ENCODE results near the gene TRIO.

Gene TRIO

DNA sequence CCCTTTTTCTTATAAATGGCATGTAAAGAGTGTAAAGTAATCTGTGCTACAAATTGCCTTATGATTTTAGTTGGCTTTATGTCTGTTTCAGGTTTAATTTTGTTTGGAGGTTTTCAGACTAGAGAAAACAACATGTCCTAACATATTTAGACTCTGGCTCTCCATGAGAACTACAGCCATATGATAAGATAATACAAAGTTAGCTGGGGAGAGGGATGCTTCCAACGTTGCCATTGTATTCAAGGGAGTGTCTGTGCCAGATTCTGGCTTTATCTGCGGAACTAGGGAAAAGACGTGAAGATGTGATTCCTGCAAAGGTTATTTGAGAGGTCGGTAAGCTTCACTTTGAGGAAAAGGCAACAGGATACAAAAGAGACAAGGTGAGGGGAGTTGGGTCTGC, 298.5 kb downstream of the TRIO start:
- Histone ChIP-seq H3K36me3 (ENCODE audit: control insufficient read depth, insufficient read depth, low read length) (no peaks in the 10 kb centered on the region), H2AK5ac (ENCODE audit: low read length) (no peak overlapping the region), H3K27me3 (ENCODE audit: insufficient read depth, low read length, poor library complexity) (no peaks in the 10 kb centered on the region), H3K79me1 (ENCODE audit: low read length) (peaks cover 4% of the 10 kb centered on the region), H3K18ac (ENCODE audit: low read length) (no peak overlapping the region), H3K56ac (ENCODE audit: low read length) (no peak overlapping the region), H2BK5ac (ENCODE audit: low read length) (no peak overlapping the region), H3K27ac (ENCODE audit: low read depth, low read length) (no peak overlapping the region), H3K4me3 (ENCODE audit: low read length) (no peak overlapping the region), H2BK15ac (replicated peaks; ENCODE audit: low read depth) (no peak overlapping the region), H4K5ac (ENCODE audit: low read length) (no peak overlapping the region), H3K9ac (ENCODE audit: low read length) (no peak overlapping the region), H4K8ac (ENCODE audit: low read depth, low read length) (no peak overlapping the region), H3K23ac (ENCODE audit: low read length) (no peak overlapping the region), H3K4me2 (ENCODE audit: low read length) (no peak overlapping the region), H3K79me2 (ENCODE audit: control insufficient read depth, insufficient read depth, low read length) (no peaks in the 10 kb centered on the region), H3K4ac (ENCODE audit: low read depth, low read length) (no peak overlapping the region), H3K4me1 (ENCODE audit: control insufficient read depth, low read depth, low read length) (peaks cover 2% of the 10 kb centered on the region), H2BK120ac (ENCODE audit: low read depth, low read length) (no peak overlapping the region)
- no peak for DNase-seq
- WGBS (ENCODE audit: extremely low coverage, insufficient coverage, low lambda C conversion rate), result no CpG with 5 or more reads among the region's 4 CpGs

DNA sequence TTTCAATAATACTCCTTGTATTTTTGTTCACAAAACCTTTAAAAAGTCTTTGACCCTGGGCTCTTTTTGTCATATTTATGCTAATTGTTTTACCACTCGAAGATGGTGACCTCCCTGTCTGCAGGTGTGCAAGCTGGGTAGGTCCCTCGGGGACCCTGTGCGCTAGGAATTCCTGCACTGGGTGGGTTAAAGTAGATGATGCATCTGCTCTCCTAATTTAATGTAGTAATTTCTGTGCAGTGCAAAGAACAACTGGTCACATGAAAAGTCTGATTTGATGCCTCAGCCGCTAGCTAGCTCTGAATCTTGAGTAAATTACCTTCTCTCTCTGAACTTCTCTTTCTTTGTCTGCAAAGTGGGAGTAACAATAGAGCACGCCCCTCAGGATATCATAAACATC, 299.4 kb downstream of the TRIO start:
- H3K4ac ChIP-seq (ENCODE audit: low read depth, low read length), result no peak overlapping the region
- no peak overlapping the region for H2BK120ac ChIP-seq (ENCODE audit: low read depth, low read length)
- DNase-seq, result no peak
- H2AK5ac ChIP-seq (ENCODE audit: low read length), result no peak overlapping the region
- no peak overlapping the region for H2BK5ac ChIP-seq (ENCODE audit: low read length)
- H3K79me2 ChIP-seq (ENCODE audit: control insufficient read depth, insufficient read depth, low read length), result no peaks in the 10 kb centered on the region
- no peaks in the 10 kb centered on the region for H3K36me3 ChIP-seq (ENCODE audit: control insufficient read depth, insufficient read depth, low read length)
- no peak overlapping the region for H3K4me2 ChIP-seq (ENCODE audit: low read length)
- peaks cover 2% of the 10 kb centered on the region for H3K79me1 ChIP-seq (ENCODE audit: low read length)
- H4K8ac ChIP-seq (ENCODE audit: low read depth, low read length), result no peak overlapping the region
- H3K27me3 ChIP-seq (ENCODE audit: insufficient read depth, low read length, poor library complexity), result no peaks in the 10 kb centered on the region
- no CpG with 5 or more reads among the region's 5 CpGs for WGBS (ENCODE audit: extremely low coverage, insufficient coverage, low lambda C conversion rate)
- H3K23ac ChIP-seq (ENCODE audit: low read length), result no peak overlapping the region
- H3K18ac ChIP-seq (ENCODE audit: low read length), result no peak overlapping the region
- no peak overlapping the region for H3K27ac ChIP-seq (ENCODE audit: low read depth, low read length)
- no peak overlapping the region for H4K5ac ChIP-seq (ENCODE audit: low read length)
- H3K4me1 ChIP-seq (ENCODE audit: control insufficient read depth, low read depth, low read length), result peaks cover 2% of the 10 kb centered on the region
- H3K56ac ChIP-seq (ENCODE audit: low read length), result no peak overlapping the region
- no peak overlapping the region for H3K4me3 ChIP-seq (ENCODE audit: low read length)
- H3K9ac ChIP-seq (ENCODE audit: low read length), result no peak overlapping the region
- no peak overlapping the region for H2BK15ac ChIP-seq (replicated peaks; ENCODE audit: low read depth)

DNA sequence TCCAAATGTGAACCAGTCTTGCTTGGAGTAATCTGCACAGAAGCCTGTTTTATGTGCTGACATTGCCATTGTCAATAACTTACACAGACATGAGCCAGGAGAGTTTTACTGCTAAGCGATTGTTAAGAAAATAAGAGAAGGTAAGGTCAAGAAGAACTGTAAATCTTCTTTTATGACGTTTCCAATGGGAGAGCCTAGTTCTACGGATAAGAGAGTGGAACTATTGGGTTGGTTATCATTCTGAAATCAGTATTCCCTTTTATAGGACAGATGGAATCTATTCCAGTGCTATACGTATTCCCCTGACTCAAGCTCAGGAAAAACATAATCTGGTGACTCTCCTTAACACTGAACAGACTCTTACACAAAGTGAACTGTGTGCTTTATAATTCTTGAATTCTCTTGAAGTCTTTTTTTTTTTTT, 300.5 kb downstream of the TRIO start:
- no peak overlapping the region for H3K9ac ChIP-seq (ENCODE audit: low read length)
- no peak overlapping the region for H3K4ac ChIP-seq (ENCODE audit: low read depth, low read length)
- H3K79me2 ChIP-seq (ENCODE audit: control insufficient read depth, insufficient read depth, low read length), result no peaks in the 10 kb centered on the region
- no peaks in the 10 kb centered on the region for H3K27me3 ChIP-seq (ENCODE audit: insufficient read depth, low read length, poor library complexity)
- no peak overlapping the region for H3K56ac ChIP-seq (ENCODE audit: low read length)
- no peak overlapping the region for H3K4me2 ChIP-seq (ENCODE audit: low read length)
- H4K8ac ChIP-seq (ENCODE audit: low read depth, low read length), result no peak overlapping the region
- H2AK5ac ChIP-seq (ENCODE audit: low read length), result no peak overlapping the region
- peaks cover 2% of the 10 kb centered on the region for H3K79me1 ChIP-seq (ENCODE audit: low read length)
- no peak overlapping the region for H4K5ac ChIP-seq (ENCODE audit: low read length)
- DNase-seq, result no peak
- no peak overlapping the region for H2BK5ac ChIP-seq (ENCODE audit: low read length)
- H3K36me3 ChIP-seq (ENCODE audit: control insufficient read depth, insufficient read depth, low read length), result no peaks in the 10 kb centered on the region
- no peak overlapping the region for H3K4me3 ChIP-seq (ENCODE audit: low read length)
- H2BK15ac ChIP-seq (replicated peaks; ENCODE audit: low read depth), result no peak overlapping the region
- no CpG with 5 or more reads among the region's 4 CpGs for WGBS (ENCODE audit: extremely low coverage, insufficient coverage, low lambda C conversion rate)
- H3K27ac ChIP-seq (ENCODE audit: low read depth, low read length), result no peak overlapping the region
- H3K4me1 ChIP-seq (ENCODE audit: control insufficient read depth, low read depth, low read length), result peaks cover 2% of the 10 kb centered on the region
- H2BK120ac ChIP-seq (ENCODE audit: low read depth, low read length), result no peak overlapping the region
- no peak overlapping the region for H3K18ac ChIP-seq (ENCODE audit: low read length)
- H3K23ac ChIP-seq (ENCODE audit: low read length), result no peak overlapping the region

DNA sequence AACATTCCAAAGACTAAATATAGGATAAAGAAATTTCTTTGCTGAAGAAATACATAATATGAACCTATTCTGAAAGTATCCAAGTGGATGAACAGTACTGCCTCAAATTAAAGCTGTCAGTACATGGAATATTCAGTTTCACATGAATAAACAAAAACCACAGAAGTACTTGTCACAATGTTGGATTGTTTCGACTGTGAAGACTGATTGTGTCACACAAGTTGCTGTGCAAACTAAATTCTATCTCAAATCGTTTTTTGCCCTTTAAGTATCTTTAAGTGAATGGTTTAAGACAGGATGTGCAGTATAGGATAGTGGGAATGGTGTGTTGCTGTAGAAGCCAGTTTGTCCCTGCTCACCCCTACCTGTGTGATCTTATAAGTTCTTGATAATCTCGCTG, 301.0 kb downstream of the TRIO start:
- Histone ChIP-seq H3K56ac (ENCODE audit: low read length) (no peak overlapping the region), H3K4me2 (ENCODE audit: low read length) (no peak overlapping the region), H3K18ac (ENCODE audit: low read length) (no peak overlapping the region), H2BK5ac (ENCODE audit: low read length) (no peak overlapping the region), H3K4me1 (ENCODE audit: control insufficient read depth, low read depth, low read length) (peaks cover 2% of the 10 kb centered on the region), H3K27ac (ENCODE audit: low read depth, low read length) (peak overlapping the region; percentile 36), H2BK15ac (replicated peaks; ENCODE audit: low read depth) (no peak overlapping the region), H3K79me1 (ENCODE audit: low read length) (peaks cover 2% of the 10 kb centered on the region), H3K4ac (ENCODE audit: low read depth, low read length) (no peak overlapping the region), H4K8ac (ENCODE audit: low read depth, low read length) (no peak overlapping the region), H3K9ac (ENCODE audit: low read length) (no peak overlapping the region), H4K5ac (ENCODE audit: low read length) (no peak overlapping the region), H2AK5ac (ENCODE audit: low read length) (no peak overlapping the region), H3K79me2 (ENCODE audit: control insufficient read depth, insufficient read depth, low read length) (no peaks in the 10 kb centered on the region), H3K23ac (ENCODE audit: low read length) (no peak overlapping the region), H3K27me3 (ENCODE audit: insufficient read depth, low read length, poor library complexity) (no peaks in the 10 kb centered on the region), H3K36me3 (ENCODE audit: control insufficient read depth, insufficient read depth, low read length) (no peaks in the 10 kb centered on the region), H2BK120ac (ENCODE audit: low read depth, low read length) (no peak overlapping the region), H3K4me3 (ENCODE audit: low read length) (no peak overlapping the region)
- no peak for DNase-seq
- no CpG with 5 or more reads among the region's 3 CpGs for WGBS (ENCODE audit: extremely low coverage, insufficient coverage, low lambda C conversion rate)

DNA sequence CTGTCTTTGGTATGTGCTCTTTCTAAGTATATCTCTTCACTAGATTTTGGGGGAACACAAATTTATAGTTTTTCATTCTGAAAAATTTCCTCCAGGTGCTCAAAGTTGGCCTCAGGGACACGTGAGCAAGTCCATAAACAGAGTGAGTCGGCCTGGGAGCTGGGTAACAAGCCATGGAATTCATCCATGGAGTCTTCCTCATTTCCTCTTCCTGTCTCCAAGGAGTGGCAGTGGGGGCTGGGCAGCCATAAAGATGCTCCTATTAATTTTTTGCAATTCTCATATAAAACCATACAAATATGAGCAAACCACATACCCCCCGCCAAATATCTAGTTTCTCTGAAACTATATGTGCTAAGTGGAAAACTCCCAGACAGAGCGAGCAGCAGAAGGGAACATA, 301.9 kb downstream of the TRIO start:
- Histone ChIP-seq H3K18ac (ENCODE audit: low read length) (no peak overlapping the region), H3K23ac (ENCODE audit: low read length) (no peak overlapping the region), H3K4me3 (ENCODE audit: low read length) (no peak overlapping the region), H3K4me2 (ENCODE audit: low read length) (no peak overlapping the region), H2BK15ac (replicated peaks; ENCODE audit: low read depth) (no peak overlapping the region), H4K5ac (ENCODE audit: low read length) (no peak overlapping the region), H3K9ac (ENCODE audit: low read length) (no peak overlapping the region), H3K4ac (ENCODE audit: low read depth, low read length) (no peak overlapping the region), H4K8ac (ENCODE audit: low read depth, low read length) (no peak overlapping the region), H3K27ac (ENCODE audit: low read depth, low read length) (no peak overlapping the region), H3K27me3 (ENCODE audit: insufficient read depth, low read length, poor library complexity) (no peaks in the 10 kb centered on the region), H3K4me1 (ENCODE audit: control insufficient read depth, low read depth, low read length) (peaks cover 2% of the 10 kb centered on the region), H3K79me2 (ENCODE audit: control insufficient read depth, insufficient read depth, low read length) (no peaks in the 10 kb centered on the region), H2AK5ac (ENCODE audit: low read length) (no peak overlapping the region), H3K79me1 (ENCODE audit: low read length) (peaks cover 2% of the 10 kb centered on the region), H2BK120ac (ENCODE audit: low read depth, low read length) (no peak overlapping the region), H2BK5ac (ENCODE audit: low read length) (no peak overlapping the region), H3K56ac (ENCODE audit: low read length) (no peak overlapping the region), H3K36me3 (ENCODE audit: control insufficient read depth, insufficient read depth, low read length) (no peaks in the 10 kb centered on the region)
- DNase-seq, result peak; percentile 42
- no CpG with 5 or more reads among the region's 4 CpGs for WGBS (ENCODE audit: extremely low coverage, insufficient coverage, low lambda C conversion rate)

- Histone ChIP-seq H3K4me2 (ENCODE audit: low read length) (no peak overlapping the region), H3K4ac (ENCODE audit: low read depth, low read length) (no peak overlapping the region), H3K36me3 (ENCODE audit: control insufficient read depth, insufficient read depth, low read length) (no peaks in the 10 kb centered on the region), H3K4me3 (ENCODE audit: low read length) (no peak overlapping the region), H4K5ac (ENCODE audit: low read length) (no peak overlapping the region), H3K79me2 (ENCODE audit: control insufficient read depth, insufficient read depth, low read length) (no peaks in the 10 kb centered on the region), H3K9ac (ENCODE audit: low read length) (peak overlapping the region; percentile 40), H3K4me1 (ENCODE audit: control insufficient read depth, low read depth, low read length) (peaks cover 2% of the 10 kb centered on the region), H3K27me3 (ENCODE audit: insufficient read depth, low read length, poor library complexity) (no peaks in the 10 kb centered on the region), H3K56ac (ENCODE audit: low read length) (peak overlapping the region; percentile 70), H2BK120ac (ENCODE audit: low read depth, low read length) (no peak overlapping the region), H4K8ac (ENCODE audit: low read depth, low read length) (no peak overlapping the region), H3K79me1 (ENCODE audit: low read length) (peaks cover 2% of the 10 kb centered on the region), H2AK5ac (ENCODE audit: low read length) (no peak overlapping the region), H3K23ac (ENCODE audit: low read length) (no peak overlapping the region), H3K18ac (ENCODE audit: low read length) (no peak overlapping the region), H2BK5ac (ENCODE audit: low read length) (no peak overlapping the region), H3K27ac (ENCODE audit: low read depth, low read length) (peak overlapping the region; percentile 25), H2BK15ac (replicated peaks; ENCODE audit: low read depth) (no peak overlapping the region)
- DNase-seq, result peak; percentile 94
- WGBS (ENCODE audit: extremely low coverage, insufficient coverage, low lambda C conversion rate), result no CpG with 5 or more reads among the region's 15 CpGs
These were observed 302.6 kb downstream of the TRIO start for GRCh38 chr5:14445576-14446290.
